ENCODE data around the gene HLA-DOA.

HLA-DOA gene

GRCh38 chr6:33015798-33016197 is 6.4 kb upstream of the HLA-DOA start:
- no peak for DNase-seq

- DNase-seq = peak; percentile 49
Measured at GRCh38 chr6:33014841-33015634, 5.6 kb upstream of the HLA-DOA start.

GRCh38 chr6:33013608-33014007 is 4.2 kb upstream of the HLA-DOA start:
- no peak for DNase-seq

- DNase-seq = no peak
Measured at GRCh38 chr6:33010356-33010755, 965 bp upstream of the HLA-DOA start.

DNA sequence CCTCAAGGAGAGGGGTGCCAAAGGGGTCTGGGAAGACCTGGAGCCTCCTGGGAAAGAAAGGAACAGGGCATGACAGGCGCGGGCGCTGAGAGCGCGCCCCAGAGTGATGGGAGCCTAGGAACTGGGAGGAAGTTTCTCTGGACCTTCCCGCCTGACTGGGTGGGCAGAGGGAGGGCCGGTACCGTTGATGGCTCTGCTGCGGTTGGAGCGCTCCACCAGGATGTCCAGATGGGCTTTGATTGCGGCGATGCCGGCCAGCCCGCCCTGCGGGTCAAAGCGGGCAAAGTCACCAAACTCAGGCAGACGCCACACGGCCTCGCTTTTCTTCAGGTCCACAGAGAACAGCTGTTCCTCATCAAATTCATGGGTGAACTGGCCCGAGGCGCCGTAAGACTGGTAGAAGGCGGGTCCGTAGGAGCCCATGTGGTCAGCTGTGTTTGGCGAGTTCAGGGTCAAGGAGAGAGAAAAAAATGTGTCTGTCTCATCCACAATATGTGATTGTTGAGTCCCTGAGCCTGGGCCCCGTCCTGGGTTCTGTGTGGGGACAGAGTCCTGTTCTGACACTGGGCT is 1.5 kb downstream of the HLA-DOA start:
- no peak for DNase-seq

DNA sequence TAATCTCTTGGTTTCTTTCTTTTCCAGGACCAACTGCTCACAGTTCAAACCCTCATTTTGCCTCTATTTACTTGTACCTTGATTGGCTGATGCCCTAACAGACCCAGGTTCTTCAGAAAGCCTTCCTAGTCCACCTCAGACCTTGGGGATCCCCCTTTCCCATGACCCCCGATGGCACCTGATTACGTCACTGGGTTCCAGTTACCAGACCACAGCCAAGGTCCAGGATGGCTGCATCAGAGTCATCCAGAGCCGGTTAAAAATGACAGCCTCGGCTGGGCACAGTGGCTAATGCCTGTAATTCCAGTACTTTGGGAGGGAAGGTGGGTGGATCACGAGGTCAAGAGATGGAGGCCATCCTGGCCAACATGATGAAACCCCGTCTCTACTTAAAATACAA is 4.5 kb downstream of the HLA-DOA start:
- DNase-seq = no peak

GRCh38 chr6:33001685-33002084 is 7.7 kb downstream of the HLA-DOA start:
- DNase-seq = no peak

GRCh38 chr6:33000055-33000454 is 9.3 kb downstream of the HLA-DOA start:
- DNase-seq = no peak

- no peak for DNase-seq
Measured at GRCh38 chr6:32995448-32995847, 13.9 kb downstream of the HLA-DOA start.

- no peak for DNase-seq
Measured at GRCh38 chr6:32993363-32993973, 15.9 kb downstream of the HLA-DOA start.

GRCh38 chr6:32991972-32992371 is 17.4 kb downstream of the HLA-DOA start:
- no peak for DNase-seq

DNA sequence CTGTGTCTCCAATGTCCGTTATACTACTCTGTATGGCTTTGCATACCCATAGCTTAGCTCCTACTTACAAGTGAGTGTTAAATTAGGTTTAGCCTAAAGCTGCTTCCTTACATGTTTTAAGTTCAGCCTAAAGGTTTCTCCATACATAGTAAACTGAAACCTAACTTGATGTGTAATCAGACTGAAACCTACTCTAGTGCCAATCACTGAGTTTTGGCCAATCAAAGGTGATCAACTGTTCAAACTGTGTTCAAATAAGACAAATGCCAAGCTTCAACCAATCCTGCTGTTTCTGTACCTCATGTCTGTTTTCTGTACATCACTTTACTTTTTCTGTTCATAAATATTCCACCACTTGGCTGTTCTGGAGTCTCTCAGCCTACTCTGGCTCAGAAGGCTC is 20.0 kb downstream of the HLA-DOA start:
- DNase-seq = no peak

- peak; percentile 89 for DNase-seq
Measured at GRCh38 chr6:32984622-32985389, 24.6 kb downstream of the HLA-DOA start.

GRCh38 chr6:32983964-32984621 is 25.3 kb downstream of the HLA-DOA start:
- DNase-seq = no peak

DNA sequence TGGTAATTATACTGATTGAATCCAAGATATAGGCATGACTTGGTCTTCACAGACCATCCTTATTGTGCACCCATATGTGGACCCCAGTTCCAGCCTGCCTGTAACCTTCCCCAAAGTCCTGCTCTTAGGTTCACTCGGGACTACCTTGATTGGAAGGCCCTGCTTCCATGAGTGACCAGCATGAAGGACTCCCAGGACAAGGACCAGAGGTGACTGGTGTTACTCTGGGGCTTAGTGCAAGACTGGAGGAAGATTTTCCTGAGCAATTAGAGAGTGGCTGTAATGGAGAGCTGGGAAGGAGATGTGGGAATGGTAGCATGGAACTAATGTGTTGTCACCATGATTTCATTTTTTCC is 25.9 kb downstream of the HLA-DOA start:
- no peak for DNase-seq

DNA sequence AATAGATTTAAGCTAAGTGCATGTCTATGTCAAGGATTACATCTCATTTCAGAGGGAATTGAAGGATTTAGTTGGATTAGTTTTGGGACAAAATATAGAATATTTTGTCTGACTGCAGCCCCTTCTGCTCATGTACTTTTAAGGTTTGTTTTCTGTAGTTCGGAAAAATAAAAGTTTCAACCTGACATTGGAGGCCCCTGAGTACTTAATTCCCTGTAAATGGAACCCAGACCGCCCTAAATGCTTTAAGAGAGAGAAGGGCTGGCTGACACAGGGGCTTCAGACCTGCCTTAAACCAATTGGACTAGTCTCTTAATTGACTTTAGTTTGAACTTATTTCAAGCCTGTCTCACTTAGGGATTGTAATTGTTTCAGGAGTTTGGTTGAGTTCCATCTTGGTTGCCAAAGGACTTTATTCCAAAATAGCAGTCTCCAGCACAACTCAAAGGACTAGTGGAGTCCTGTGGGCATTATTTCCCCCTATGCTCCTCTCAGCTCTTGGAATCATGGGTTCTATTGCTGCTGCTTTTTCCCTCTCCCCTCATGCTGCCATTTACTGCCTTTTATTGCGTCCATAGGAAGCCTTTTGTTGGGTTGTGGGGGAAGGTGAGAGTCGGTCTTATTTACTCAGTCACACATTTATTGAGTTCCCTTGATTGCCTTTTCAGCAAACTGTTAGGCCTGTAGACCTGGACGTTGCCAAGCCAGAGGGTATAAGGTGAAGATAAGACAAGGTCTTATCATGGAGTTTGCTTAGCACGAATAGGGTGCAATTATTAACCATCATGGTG is 26.5 kb downstream of the HLA-DOA start:
- no peak for DNase-seq

- no peak for DNase-seq
Measured at GRCh38 chr6:32982084-32982701, 27.2 kb downstream of the HLA-DOA start.

DNA sequence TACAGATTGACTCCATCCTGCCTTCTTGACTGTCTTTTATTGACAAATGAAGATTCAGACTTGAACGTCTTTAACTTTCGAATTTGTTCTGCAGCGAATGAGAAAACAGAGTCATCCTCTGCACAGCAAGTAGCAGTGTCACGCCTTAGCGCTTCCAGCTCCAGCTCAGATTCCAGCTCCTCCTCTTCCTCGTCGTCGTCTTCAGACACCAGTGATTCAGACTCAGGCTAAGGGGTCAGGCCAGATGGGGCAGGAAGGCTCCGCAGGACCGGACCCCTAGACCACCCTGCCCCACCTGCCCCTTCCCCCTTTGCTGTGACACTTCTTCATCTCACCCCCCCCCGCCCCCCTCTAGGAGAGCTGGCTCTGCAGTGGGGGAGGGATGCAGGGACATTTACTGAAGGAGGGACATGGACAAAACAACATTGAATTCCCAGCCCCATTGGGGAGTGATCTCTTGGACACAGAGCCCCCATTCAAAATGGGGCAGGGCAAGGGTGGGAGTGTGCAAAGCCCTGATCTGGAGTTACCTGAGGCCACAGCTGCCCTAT is 28.8 kb downstream of the HLA-DOA start:
- no peak for DNase-seq

- no peak for DNase-seq
Measured at GRCh38 chr6:32979720-32980487, 29.5 kb downstream of the HLA-DOA start.

- DNase-seq = no peak
Measured at GRCh38 chr6:32977953-32978324, 31.5 kb downstream of the HLA-DOA start.

All from activated T-cell treated with anti-CD3 and anti-CD28 coated beads for 4 hours (primary cell).